Measurements from ENCODE around the gene CDC73.

Gene CDC73

GRCh38 chr1:193121616-193122593 lies at the start of gene CDC73:
Gene CDC73 (plus strand): TSS chr1:193122031. CDS start chr1:193122201, 170 bp downstream.
- peak; percentile 99 for DNase-seq

- no peak for DNase-seq
Observed at GRCh38 chr1:193077991-193078390, 43.8 kb upstream of the CDC73 start.

GRCh38 chr1:193079187-193079586 lies 42.6 kb upstream of the CDC73 start:
- no peak for DNase-seq

- no peak for DNase-seq
Observed at GRCh38 chr1:193083365-193084088, 38.3 kb upstream of the CDC73 start.

- no peak for DNase-seq
Observed at GRCh38 chr1:193085263-193085662, 36.6 kb upstream of the CDC73 start.

- DNase-seq = no peak
Observed at GRCh38 chr1:193086342-193086741, 35.5 kb upstream of the CDC73 start.

GRCh38 chr1:193087893-193088292 lies 33.9 kb upstream of the CDC73 start:
- DNase-seq = no peak

GRCh38 chr1:193090865-193091264 lies 31.0 kb upstream of the CDC73 start:
- DNase-seq = no peak

- DNase-seq = no peak
Observed at GRCh38 chr1:193094112-193094511, 27.7 kb upstream of the CDC73 start.

- no peak for DNase-seq
Observed at GRCh38 chr1:193102662-193103061, 19.2 kb upstream of the CDC73 start.

- DNase-seq = no peak
Observed at GRCh38 chr1:193103759-193104501, 17.9 kb upstream of the CDC73 start.

- no peak for DNase-seq
Observed at GRCh38 chr1:193104502-193104906, 17.3 kb upstream of the CDC73 start.

GRCh38 chr1:193104907-193105820 lies 16.7 kb upstream of the CDC73 start, which contains the start of gene GLRX2:
Gene GLRX2 (minus strand): TSS chr1:193105414. CDS start chr1:193105382, 32 bp downstream.
- DNase-seq = peak; percentile 75

- no peak for DNase-seq
Observed at GRCh38 chr1:193105821-193106177, 16.0 kb upstream of the CDC73 start.

GRCh38 chr1:193108471-193108870 lies 13.4 kb upstream of the CDC73 start:
- no peak for DNase-seq

- DNase-seq = no peak
Observed at GRCh38 chr1:193109619-193110018, 12.2 kb upstream of the CDC73 start.

GRCh38 chr1:193110246-193110645 lies 11.6 kb upstream of the CDC73 start:
- DNase-seq = no peak

GRCh38 chr1:193110864-193111263 lies 11.0 kb upstream of the CDC73 start:
- DNase-seq = no peak

GRCh38 chr1:193111641-193112090 lies 10.2 kb upstream of the CDC73 start:
- DNase-seq = no peak

- DNase-seq = no peak
Observed at GRCh38 chr1:193113258-193113991, 8.4 kb upstream of the CDC73 start.

- no peak for DNase-seq
Observed at GRCh38 chr1:193113992-193114332, 7.9 kb upstream of the CDC73 start.

Data from GDM1 (cell line).